Activated CD8-positive, alpha-beta T cell treated with anti-CD3 and anti-CD28 coated beads, Interleukin-2, amount 10 ng/mL, durations not matched to agents 7 days and 5 days (primary cell): ENCODE measurements around the gene INAFM1. TPM values are rescaled to one million over a fixed set of nuclear protein-coding genes. Genes with fewer than 3 reads are reported as not detected.

ENCODE experiments used
- ATAC-seq: fragments of 150-1000 bp; cut with Tn5 transposase; one replicate; pipeline ENCODE4 v1.10.0; 2021; ENCODE audit warnings: moderate library complexity
- CTCF ChIA-PET: fragments of 350-600 bp; sonication (Branson Sonifier 250); formaldehyde crosslinking; loops from one replicate; lab custom pipeline; 2021; ENCODE audit warnings: antibody characterized with exemption; lab: Charles Lee
- POLR2A ChIA-PET: fragments of 350-600 bp; sonication (Branson Sonifier 250); formaldehyde crosslinking; loops from one replicate; lab custom pipeline; 2021; ENCODE audit warnings: antibody characterized with exemption; lab: Charles Lee
- DNase-seq: peaks from one replicate; pipeline ENCODE4 v3.0.0-alpha.2; 2020
- H3K27ac Mint-ChIP-seq: one replicate; pipeline ENCODE4 v1.8.0; 2021; ENCODE audit warnings: mild to moderate bottlenecking, mixed read lengths
- H3K27me3 Mint-ChIP-seq: one replicate; pipeline ENCODE4 v1.8.0; 2021; ENCODE audit warnings: low read depth, mixed read lengths
- H3K36me3 Mint-ChIP-seq: one replicate; pipeline ENCODE4 v1.8.0; 2021; ENCODE audit warnings: low read depth, mixed read lengths
- H3K4me1 Mint-ChIP-seq: one replicate; pipeline ENCODE4 v1.8.0; 2021; ENCODE audit warnings: low read depth, mixed read lengths
- H3K4me3 Mint-ChIP-seq: one replicate; pipeline ENCODE4 v1.8.0; 2021; ENCODE audit warnings: mild to moderate bottlenecking, mixed read lengths
- H3K9me3 Mint-ChIP-seq: one replicate; pipeline ENCODE4 v1.8.0; 2022; ENCODE audit warnings: mixed read lengths; ENCODE audit not compliant: insufficient read depth
- microRNA-seq: library from miRNA; unstranded; fragments of <30 nt; microRNA quantifications from one replicate; pipeline ENCODE4 v1.2.0, GENCODE V29; 2022
- total RNA-seq, 2 experiments: library from RNA; stranded (reverse); gene quantifications; one replicate each; pipeline ENCODE4 v1.2.3, GENCODE V29; 2021

The INAFM1 gene
- total RNA-seq, 2 experiments from 2014 or later = 12.9 to 14.3 TPM

GRCh38 chr19:47315125-47315821 lies 40.6 kb downstream of the INAFM1 start:
- H3K36me3 Mint-ChIP-seq = no peaks in the 10 kb centered on the region
- no peaks in the 10 kb centered on the region for H3K9me3 Mint-ChIP-seq
- DNase-seq (no peak), ATAC-seq (no peak)
- peaks cover 7% of the 10 kb centered on the region for H3K27me3 Mint-ChIP-seq
- POLR2A ChIA-PET = interaction anchor here (0.6 kb wide), 1 partner anchor 115 kb away, joined by 3 read pairs; no protein-coding TSS in a partner anchor
- CTCF ChIA-PET = interaction anchor here (2.3 kb wide), 1 partner anchor 34 kb away, joined by 10 read pairs; the partner anchor contains the start of gene DHX34
- H3K4me3 Mint-ChIP-seq = no peak overlapping the region
- no peaks in the 10 kb centered on the region for H3K4me1 Mint-ChIP-seq
- no peak overlapping the region for H3K27ac Mint-ChIP-seq

- no peak overlapping the region for H3K4me3 Mint-ChIP-seq
- H3K27me3 Mint-ChIP-seq = peaks cover 7% of the 10 kb centered on the region
- POLR2A ChIA-PET = no interaction called here
- no peak for DNase-seq
- no peaks in the 10 kb centered on the region for H3K9me3 Mint-ChIP-seq
- H3K36me3 Mint-ChIP-seq = no peaks in the 10 kb centered on the region
- ATAC-seq = no peak
- H3K4me1 Mint-ChIP-seq = no peaks in the 10 kb centered on the region
- no peak overlapping the region for H3K27ac Mint-ChIP-seq
- CTCF ChIA-PET = interaction anchor here (2.3 kb wide), 1 partner anchor 32 kb away, joined by 10 read pairs; the partner anchor contains the start of gene DHX34
Observed at GRCh38 chr19:47316513-47316912, 41.8 kb downstream of the INAFM1 start.

GRCh38 chr19:47319923-47320871 lies 45.5 kb downstream of the INAFM1 start:
- ChIA-PET CTCF (interaction anchor here (1.0 kb wide), 1 partner anchor 28 kb away, joined by 3 read pairs; no protein-coding TSS in a partner anchor), POLR2A (no interaction called here)
- no peak overlapping the region for H3K4me3 Mint-ChIP-seq
- peaks cover 8% of the 10 kb centered on the region for H3K27me3 Mint-ChIP-seq
- no peaks in the 10 kb centered on the region for H3K9me3 Mint-ChIP-seq
- ATAC-seq (no peak), DNase-seq (no peak)
- H3K27ac Mint-ChIP-seq = no peak overlapping the region
- H3K36me3 Mint-ChIP-seq = no peaks in the 10 kb centered on the region
- H3K4me1 Mint-ChIP-seq = peaks cover 2% of the 10 kb centered on the region

- ATAC-seq = no peak
- Mint-ChIP-seq H3K4me1 (peaks cover 2% of the 10 kb centered on the region), H3K27me3 (peaks cover 8% of the 10 kb centered on the region), H3K36me3 (no peaks in the 10 kb centered on the region), H3K27ac (no peak overlapping the region), H3K9me3 (no peaks in the 10 kb centered on the region), H3K4me3 (no peak overlapping the region)
- ChIA-PET POLR2A (no interaction called here), CTCF (interaction anchor here (1.0 kb wide), 1 partner anchor 27 kb away, joined by 3 read pairs; no protein-coding TSS in a partner anchor)
- no peak for DNase-seq
Observed at GRCh38 chr19:47321630-47322029, 46.9 kb downstream of the INAFM1 start.

GRCh38 chr19:47322058-47322457 lies 47.4 kb downstream of the INAFM1 start:
- no peaks in the 10 kb centered on the region for H3K9me3 Mint-ChIP-seq
- no peak overlapping the region for H3K27ac Mint-ChIP-seq
- H3K4me3 Mint-ChIP-seq = no peak overlapping the region
- peaks cover 2% of the 10 kb centered on the region for H3K4me1 Mint-ChIP-seq
- no peaks in the 10 kb centered on the region for H3K36me3 Mint-ChIP-seq
- CTCF ChIA-PET = no interaction called here
- peaks cover 8% of the 10 kb centered on the region for H3K27me3 Mint-ChIP-seq
- no peak for DNase-seq
- no peak for ATAC-seq
- POLR2A ChIA-PET = no interaction called here

GRCh38 chr19:47323409-47323808 lies 48.7 kb downstream of the INAFM1 start:
- H3K4me3 Mint-ChIP-seq = no peak overlapping the region
- DNase-seq = no peak
- H3K27ac Mint-ChIP-seq = no peak overlapping the region
- H3K9me3 Mint-ChIP-seq = no peaks in the 10 kb centered on the region
- no peaks in the 10 kb centered on the region for H3K36me3 Mint-ChIP-seq
- ChIA-PET CTCF (interaction anchor here (0.7 to 1.1 kb wide), 4 partner anchors 19 to 68 kb away, joined by 3 read pairs; partner anchors contain the start of gene DHX34), POLR2A (no interaction called here)
- H3K4me1 Mint-ChIP-seq = peaks cover 2% of the 10 kb centered on the region
- H3K27me3 Mint-ChIP-seq = peaks cover 8% of the 10 kb centered on the region
- ATAC-seq = no peak

- peaks cover 2% of the 10 kb centered on the region for H3K4me1 Mint-ChIP-seq
- ChIA-PET POLR2A (no interaction called here), CTCF (interaction anchor here (0.7 to 1.1 kb wide), 2 partner anchors 19 to 67 kb away, joined by 3 read pairs; no protein-coding TSS in a partner anchor)
- H3K4me3 Mint-ChIP-seq = no peak overlapping the region
- ATAC-seq (no peak), DNase-seq (no peak)
- no peak overlapping the region for H3K27ac Mint-ChIP-seq
- no peaks in the 10 kb centered on the region for H3K9me3 Mint-ChIP-seq
- H3K36me3 Mint-ChIP-seq = no peaks in the 10 kb centered on the region
- peaks cover 8% of the 10 kb centered on the region for H3K27me3 Mint-ChIP-seq
Observed at GRCh38 chr19:47323872-47324271, 49.2 kb downstream of the INAFM1 start.

- ATAC-seq = no peak
- ChIA-PET POLR2A (no interaction called here), CTCF (no interaction called here)
- H3K36me3 Mint-ChIP-seq = no peaks in the 10 kb centered on the region
- no peak overlapping the region for H3K27ac Mint-ChIP-seq
- DNase-seq = no peak
- no peaks in the 10 kb centered on the region for H3K9me3 Mint-ChIP-seq
- H3K4me3 Mint-ChIP-seq = no peak overlapping the region
- H3K27me3 Mint-ChIP-seq = peaks cover 8% of the 10 kb centered on the region
- H3K4me1 Mint-ChIP-seq = peaks cover 2% of the 10 kb centered on the region
Observed at GRCh38 chr19:47324502-47324901, 49.8 kb downstream of the INAFM1 start.

Small RNA genes lying within 50 kb of the gene (microRNA-seq; reads per million reads assigned to microRNA genes)
- gene MIR3190 = not detected
- not detected for gene MIR3191

Other genes starting within 250 kb of the INAFM1 start
- gene TMEM160, start 226.3 kb upstream of the INAFM1 start, total RNA-seq = 10 to 100 TPM; 74.4 to 76.8 TPM
- gene ZC3H4, start 161.1 kb upstream of the INAFM1 start, total RNA-seq = 100 to 1,000 TPM; 102 TPM
- gene SAE1, start 144.1 kb upstream of the INAFM1 start, total RNA-seq = 100 to 1,000 TPM; 165 to 175 TPM
- 10 to 100 TPM; 15.7 to 16.8 TPM for gene BBC3, start 43.7 kb upstream of the INAFM1 start, total RNA-seq
- 10 to 100 TPM; 30.0 to 32.1 TPM for gene CCDC9, start 18.4 kb upstream of the INAFM1 start, total RNA-seq
- gene C5AR1, start 35.0 kb downstream of the INAFM1 start, total RNA-seq = 1 to 10 TPM; 1.0 to 1.8 TPM
- under 1 TPM; 0.05 to 0.21 TPM for gene C5AR2, start 57.3 kb downstream of the INAFM1 start, total RNA-seq
- gene DHX34, start 74.4 kb downstream of the INAFM1 start, total RNA-seq = 10 to 100 TPM; 12.6 to 13.1 TPM
- not detected for gene MEIS3, start 144.6 kb downstream of the INAFM1 start, total RNA-seq
- under 1 TPM; 0.05 to 0.44 TPM for gene SLC8A2, start 197.0 kb downstream of the INAFM1 start, total RNA-seq
- 10 to 100 TPM; 12.6 to 13.0 TPM for gene KPTN, start 209.3 kb downstream of the INAFM1 start, total RNA-seq
- 100 to 1,000 TPM in 1 of 2 experiments, 10 to 100 TPM in 1; 90.0 to 103 TPM for gene NAPA, start 240.2 kb downstream of the INAFM1 start, total RNA-seq